Upper lobe of left lung (tissue), 4 donors: ENCODE data around the gene PDE1C.

Experiments
- EP300 ChIP-seq, 4 donors: sonication (generic); formaldehyde crosslinking; IDR thresholded peaks; one replicate each; pipeline ENCODE4 v1.5.1; 2017; ENCODE audit warnings: antibody characterized with exemption in 4 of 4, control low read depth in 2 of 4
- POLR2A ChIP-seq, 4 donors: fragments of 450-650 bp; IDR thresholded peaks; one replicate each; pipeline ENCODE4 v1.5.1; 2016 to 2017; ENCODE audit warnings: antibody characterized with exemption in 4 of 4, mild to moderate bottlenecking in 2 of 4
- TF ChIP-seq, protein P1 (sequence below), 6 experiments: fragments of 450-650 bp in 4 of 6; fragments of 200-600 bp in 2 of 6; sonication (generic) in 2 of 6; IDR thresholded peaks; one replicate each; pipeline ENCODE4 v1.5.1; 2016 to 2019; ENCODE audit warnings: antibody characterized with exemption in 6 of 6

DNA sequence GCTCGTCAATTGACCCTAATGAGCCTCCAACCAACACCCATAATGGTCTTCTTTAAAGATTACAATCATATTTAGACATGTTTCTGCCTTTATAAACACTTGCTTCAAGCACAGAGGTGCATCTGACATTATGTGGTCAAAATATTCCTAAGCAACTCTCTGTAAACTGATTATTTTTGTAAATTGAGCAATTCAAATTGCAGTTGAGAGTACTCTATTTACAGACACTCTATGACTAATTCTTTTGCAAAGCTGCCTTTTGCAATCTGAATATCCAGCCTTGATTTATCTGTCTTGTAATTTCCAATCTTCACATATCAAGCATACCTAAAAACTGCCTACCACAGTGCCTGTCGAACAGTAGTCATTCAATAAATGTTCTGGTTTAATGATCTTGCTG, 112.0 kb downstream of the PDE1C start:
- TF ChIP-seq, protein P1, sequence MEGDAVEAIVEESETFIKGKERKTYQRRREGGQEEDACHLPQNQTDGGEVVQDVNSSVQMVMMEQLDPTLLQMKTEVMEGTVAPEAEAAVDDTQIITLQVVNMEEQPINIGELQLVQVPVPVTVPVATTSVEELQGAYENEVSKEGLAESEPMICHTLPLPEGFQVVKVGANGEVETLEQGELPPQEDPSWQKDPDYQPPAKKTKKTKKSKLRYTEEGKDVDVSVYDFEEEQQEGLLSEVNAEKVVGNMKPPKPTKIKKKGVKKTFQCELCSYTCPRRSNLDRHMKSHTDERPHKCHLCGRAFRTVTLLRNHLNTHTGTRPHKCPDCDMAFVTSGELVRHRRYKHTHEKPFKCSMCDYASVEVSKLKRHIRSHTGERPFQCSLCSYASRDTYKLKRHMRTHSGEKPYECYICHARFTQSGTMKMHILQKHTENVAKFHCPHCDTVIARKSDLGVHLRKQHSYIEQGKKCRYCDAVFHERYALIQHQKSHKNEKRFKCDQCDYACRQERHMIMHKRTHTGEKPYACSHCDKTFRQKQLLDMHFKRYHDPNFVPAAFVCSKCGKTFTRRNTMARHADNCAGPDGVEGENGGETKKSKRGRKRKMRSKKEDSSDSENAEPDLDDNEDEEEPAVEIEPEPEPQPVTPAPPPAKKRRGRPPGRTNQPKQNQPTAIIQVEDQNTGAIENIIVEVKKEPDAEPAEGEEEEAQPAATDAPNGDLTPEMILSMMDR (IDR thresholded peaks at IDR 0.05) = no peak
- TF ChIP-seq POLR2A (IDR thresholded peaks at IDR 0.05) = no peak
- no peak for TF ChIP-seq EP300 (IDR thresholded peaks at IDR 0.05)
